GM18907 (cell line): ENCODE results near the gene FAM222B.
"Not testable (repeated sequence)": the region's sequence is repeated elsewhere in the genome, so short reads cannot be mapped to it uniquely, and the experiment has no call there.

Experiments used
- ATAC-seq: cut with Tn5 transposase; IDR thresholded peaks from one replicate; pipeline ENCODE4 v1.9.1; 2021; ENCODE audit warnings: mild to moderate bottlenecking, moderate library complexity; ENCODE audit not compliant: unreplicated experiment

FAM222B gene

DNA sequence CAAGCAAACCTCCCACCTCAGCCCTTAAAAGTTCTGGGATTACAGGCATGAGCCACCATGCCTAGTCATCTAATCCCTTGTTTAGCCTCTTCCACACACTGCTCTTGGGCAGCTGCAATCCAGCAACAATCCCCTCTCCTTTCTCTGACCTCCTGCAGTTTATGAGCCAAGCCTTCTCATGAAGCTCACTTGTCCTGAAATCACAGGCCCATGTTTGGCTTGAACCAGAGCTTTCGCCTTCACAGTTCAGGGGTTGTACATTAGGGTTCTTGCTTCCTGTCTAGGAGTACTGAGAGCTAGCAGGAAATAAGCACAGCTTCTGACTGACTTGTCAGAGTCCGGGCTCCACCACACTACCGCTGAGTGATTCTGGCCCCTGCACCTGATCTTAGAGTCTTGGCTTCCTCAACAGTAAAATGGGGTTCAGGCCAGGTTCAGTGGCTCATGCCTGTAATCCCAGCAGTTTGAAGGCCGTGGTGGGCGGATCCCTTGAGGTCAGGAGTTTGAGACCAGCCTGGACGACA lies 28.5 kb upstream of the FAM222B start:
- ATAC-seq: peak; percentile 91

DNA sequence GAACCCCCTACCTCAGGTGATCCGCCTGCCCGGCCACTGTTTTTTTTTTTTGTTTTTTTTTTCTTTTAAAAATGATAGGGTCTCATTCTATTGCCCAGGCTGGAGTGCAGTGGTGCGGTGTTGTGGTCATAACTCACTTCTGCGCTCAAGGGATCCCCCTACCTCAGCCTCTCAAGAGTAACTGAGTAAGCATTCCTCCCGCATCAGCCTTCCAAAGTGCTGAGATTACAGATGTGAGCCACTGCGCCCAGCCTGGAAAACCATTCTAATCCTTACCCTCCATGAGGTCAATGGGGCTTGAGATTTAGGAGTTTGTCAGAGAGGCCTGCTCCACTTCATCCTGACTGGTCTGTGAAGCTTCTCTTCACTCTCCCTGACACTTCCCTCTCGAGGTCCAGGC lies 24.7 kb upstream of the FAM222B start:
- no peak for ATAC-seq

DNA sequence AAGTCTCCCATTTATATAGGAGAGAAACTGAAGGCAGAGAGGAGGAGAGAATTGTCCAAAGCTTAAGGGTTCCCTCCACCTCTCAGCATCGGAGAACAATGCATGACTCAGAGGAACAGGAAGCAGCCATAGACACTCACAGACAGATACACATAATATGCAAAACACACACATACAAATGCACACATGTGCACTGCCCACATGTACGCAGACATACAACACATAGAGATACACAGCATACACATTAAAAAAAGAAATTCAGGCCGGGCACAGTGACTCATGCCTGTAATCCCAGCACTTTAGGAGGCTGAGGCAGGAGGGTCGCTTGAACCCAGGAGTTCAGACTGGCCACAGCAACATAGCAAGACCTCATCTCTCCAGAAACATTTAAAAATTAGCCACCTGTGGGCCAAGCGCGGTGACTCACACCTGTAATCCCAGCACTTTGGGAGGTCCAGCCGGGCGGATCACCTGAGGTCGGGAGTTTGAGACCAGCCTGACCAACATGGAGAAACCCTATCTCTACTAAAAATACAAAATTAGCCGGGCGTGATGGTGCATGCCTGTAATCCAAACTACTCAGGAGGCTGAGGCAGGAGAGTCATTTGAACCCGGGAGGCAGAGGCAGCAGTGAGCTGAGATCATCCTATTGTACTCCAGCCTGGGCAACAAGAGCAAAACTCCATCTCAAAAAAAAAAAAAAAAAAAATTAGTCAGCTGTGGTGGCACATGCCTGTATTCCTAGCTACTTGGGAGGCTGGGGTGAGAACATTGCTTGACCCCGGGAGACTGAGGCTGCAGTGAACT lies 23.6 kb upstream of the FAM222B start:
- peak; percentile 49 for ATAC-seq

DNA sequence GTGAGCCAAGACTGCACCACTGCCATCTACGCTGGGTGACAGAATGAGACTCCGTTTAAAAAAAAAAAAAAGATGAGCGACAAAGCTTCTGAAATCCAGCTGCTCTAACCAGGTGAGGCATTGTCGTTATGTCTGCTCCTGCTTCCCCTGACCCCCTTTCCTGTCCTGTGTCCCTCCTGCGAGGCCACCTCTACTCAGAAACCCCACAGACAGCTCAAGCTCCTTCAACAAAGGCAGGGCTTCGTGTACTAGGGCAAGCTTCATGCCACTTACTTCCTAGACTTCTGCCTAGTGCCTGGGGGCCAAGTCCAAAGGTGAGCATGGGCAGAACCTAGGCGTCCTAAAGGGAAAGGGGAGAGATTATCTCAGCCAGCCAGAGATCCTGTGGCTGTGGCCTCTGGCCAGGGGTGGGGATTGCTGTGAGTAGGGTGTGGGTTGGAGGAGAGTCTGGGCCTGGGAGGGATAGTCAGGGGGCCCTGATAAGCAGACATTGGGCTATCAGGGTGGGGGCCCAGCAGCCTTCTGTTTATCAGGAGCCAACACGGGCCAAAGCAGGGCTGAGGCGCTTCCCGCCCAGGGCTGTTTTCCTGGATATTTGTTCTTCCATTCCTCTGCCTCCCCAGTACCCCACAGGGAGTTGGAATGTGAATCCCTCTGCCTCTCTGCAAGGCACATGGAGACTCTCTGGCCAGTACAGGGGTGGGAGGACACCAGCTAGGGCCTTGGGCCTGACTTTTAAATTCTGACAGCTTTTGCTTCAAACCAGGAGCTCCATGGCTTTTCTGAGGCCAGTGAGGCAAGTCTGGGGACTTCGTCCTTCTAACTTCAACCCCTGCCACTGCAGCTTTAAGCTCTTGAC lies 22.6 kb upstream of the FAM222B start:
- ATAC-seq: no peak

DNA sequence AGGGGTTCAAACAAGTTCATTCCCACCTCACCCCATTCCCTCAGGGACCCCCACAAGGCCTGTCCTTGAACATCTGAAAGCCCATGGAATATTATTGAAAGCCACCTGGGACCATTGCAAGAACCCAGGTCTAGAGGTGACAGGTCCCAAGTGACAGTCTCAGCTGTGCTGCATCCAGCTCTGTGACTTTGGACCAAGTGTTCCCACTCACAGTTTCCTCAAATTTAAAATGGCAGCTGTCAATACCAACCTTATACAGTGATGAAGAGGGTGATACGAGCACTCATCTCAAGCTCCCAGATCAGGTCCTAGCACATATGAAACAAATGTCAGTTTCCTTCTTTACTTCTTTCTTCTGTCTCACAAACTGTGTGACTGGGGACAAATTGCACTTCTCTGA lies 21.4 kb upstream of the FAM222B start:
- ATAC-seq: no peak

DNA sequence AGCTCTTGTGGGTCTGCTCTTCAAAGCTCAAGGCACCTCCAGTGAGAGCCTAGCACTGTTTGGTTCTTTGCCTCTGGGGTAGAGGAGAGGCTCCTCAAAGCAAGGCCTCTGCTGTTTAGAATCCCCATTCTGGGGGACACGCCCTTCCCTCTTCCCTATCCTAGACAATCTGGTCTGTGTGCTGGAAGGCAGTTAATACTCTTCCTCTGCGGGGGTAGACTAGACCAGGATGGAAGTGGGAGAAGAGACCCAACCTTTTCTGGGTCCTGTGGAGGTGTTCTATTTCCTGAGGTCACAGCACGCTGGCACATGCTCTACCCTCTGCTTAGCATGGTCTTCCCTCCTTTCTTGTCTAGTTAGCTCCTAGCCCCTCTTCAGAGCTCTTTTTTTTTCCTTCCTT lies 20.0 kb upstream of the FAM222B start:
- ATAC-seq: no peak

DNA sequence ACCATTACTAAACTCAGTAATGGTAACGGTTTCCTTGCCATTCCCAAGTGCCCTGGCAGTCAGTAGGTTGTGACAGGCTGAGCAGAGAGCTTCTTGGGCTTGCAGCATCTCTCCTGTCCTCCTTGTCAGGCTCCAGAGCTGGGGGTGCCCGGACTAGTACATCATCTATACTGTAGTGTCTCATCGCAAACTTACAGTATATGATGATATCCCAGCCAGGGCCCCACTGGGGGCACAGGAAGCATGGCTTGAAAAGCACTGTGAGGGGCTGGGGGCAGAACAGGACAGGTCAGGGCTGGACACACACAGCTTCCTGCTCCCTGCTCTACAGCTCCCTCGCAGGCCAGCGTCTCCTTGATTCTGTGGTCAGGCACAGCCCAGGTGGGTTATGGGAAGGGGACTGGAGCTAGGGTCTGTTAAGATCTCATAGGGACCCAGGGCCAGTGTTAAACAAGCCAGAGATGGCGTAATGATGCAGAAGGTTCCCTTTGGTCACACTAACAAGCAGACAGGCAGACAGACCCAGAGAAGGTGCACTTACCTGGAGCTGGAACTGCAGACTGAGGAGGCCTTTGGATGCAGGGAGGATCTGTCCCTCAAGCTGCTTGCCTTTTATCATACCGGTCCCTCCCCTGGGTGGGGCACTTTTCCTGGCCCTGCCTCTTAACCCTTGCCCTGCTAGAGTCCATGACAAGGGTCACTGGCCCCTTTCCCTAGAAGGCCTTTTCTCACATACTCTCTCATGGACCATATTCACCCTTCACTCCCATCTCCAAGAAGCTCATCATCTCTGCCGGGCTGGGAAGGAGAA lies 19.0 kb upstream of the FAM222B start:
- ATAC-seq: no peak

DNA sequence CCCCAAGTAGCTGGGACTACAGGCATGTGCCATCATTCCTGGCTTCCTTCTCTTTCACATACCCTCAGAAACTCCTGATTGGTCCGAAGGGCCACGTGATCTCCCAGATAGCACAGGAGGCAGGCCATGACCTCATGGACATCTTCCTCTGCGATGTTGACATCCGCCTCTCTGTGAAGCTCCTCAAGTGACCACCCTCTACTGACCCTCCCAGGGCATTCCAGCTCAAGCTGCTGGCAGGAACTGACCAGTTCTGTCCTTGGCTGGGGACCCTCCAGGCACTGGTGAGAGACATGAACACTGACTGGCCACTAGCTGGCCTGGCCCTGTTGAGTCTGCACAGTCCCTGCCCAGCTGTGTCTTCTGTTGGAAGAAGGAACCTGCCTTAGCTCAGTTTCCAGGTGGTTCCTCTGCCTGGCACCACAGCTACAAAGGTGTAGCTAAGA lies 17.8 kb upstream of the FAM222B start:
- ATAC-seq: no peak

DNA sequence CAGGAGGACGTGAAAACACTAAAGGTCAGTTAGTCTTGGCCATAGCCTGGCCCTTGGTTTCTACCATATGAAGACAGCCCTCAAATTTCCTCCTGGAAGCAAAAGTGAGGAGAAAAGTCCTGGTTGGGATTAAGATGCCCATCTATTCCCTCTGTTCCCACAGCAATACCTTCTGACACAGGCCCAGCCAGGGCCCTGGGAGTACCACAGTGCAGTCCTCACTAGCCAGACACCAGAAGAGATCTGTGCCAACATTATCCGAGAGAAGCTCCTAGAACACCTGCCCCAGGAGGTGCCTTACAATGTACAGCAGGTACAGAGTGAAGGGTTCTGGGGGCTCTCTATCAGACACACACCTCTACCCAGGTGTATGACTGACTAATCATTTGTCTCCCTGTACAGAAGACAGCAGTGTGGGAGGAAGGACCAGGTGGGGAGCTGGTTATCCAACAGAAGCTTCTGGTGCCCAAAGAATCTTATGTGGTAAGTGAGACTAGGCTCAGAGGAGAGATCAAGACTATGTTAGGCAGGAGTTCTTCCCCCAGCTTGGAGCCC lies 16.3 kb upstream of the FAM222B start:
- ATAC-seq: no peak

DNA sequence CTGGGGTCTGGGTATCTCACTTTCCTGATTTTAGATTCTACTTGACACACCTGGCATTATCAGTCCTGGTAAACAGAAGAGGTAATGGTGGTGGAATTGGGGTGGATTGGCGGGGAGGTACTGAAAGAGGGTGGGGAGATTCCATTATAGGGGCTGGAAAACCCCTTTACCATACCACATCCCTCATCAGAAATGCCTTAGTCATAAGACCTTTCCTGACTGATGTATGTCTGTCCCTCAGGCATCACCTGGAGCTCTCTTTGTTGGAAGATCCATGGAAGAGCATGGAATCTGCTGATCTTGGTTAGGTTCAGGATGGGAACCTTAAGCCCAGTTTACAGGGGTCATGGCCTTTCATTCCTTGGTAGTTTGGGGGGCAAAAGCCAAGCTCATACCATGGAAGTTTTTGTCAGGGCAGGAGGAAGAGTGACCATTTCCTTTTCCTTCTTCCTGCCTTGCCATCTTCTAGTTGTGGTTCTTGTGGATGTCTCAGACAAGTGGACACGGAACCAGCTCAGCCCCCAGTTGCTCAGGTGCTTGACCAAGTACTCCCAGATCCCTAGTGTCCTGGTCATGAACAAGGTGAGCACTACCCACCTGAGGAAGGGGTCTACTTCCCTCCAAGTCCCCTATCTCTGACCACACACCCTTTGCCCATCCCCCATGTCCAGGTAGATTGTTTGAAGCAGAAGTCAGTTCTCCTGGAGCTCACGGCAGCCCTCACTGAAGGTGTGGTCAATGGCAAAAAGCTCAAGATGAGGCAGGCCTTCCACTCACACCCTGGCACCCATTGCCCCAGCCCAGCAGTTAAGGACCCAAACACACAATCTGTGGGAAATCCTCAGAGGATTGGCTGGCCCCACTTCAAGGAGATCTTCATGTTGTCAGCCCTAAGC lies 15.6 kb upstream of the FAM222B start:
- ATAC-seq: no peak

DNA sequence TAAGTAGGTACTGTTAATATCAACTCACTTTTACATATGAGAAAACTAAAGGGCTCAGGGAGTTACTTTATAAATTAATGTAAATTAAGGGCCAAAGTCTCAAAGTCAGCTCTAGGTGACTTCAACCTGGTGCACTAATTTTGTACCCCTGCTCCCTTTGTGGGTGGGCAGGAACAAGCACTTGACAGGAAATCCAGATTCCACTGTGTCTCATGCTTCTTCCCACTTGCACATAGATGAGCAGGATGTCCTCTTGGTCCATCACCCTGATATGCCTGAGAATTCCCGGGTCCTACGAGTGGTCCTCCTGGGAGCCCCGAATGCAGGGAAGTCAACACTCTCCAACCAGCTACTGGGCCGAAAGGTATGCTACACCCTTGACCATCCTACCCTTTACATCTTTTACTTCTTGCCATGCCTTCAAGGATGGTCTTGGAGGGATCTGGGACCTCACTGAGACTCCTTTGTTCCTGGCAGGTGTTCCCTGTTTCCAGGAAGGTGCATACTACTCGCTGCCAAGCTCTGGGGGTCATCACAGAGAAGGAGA lies 13.5 kb upstream of the FAM222B start:
- no peak for ATAC-seq

DNA sequence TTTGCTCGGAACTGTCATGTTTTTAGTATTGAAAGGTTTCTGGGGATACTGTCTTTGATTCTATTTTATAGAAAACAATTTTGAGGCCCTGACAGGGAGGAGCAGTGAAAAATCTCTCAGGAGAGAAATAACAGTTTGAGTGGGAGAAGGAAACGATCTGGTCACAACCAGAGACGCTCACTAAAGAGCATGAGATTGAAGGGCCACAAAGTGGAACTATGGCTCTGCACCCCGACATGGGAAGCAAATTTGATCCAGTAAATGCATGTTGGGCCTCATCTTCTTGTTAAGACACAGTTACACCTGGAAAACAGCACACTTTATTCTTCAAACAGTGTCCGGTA lies 12.7 kb upstream of the FAM222B start:
- no peak for ATAC-seq

DNA sequence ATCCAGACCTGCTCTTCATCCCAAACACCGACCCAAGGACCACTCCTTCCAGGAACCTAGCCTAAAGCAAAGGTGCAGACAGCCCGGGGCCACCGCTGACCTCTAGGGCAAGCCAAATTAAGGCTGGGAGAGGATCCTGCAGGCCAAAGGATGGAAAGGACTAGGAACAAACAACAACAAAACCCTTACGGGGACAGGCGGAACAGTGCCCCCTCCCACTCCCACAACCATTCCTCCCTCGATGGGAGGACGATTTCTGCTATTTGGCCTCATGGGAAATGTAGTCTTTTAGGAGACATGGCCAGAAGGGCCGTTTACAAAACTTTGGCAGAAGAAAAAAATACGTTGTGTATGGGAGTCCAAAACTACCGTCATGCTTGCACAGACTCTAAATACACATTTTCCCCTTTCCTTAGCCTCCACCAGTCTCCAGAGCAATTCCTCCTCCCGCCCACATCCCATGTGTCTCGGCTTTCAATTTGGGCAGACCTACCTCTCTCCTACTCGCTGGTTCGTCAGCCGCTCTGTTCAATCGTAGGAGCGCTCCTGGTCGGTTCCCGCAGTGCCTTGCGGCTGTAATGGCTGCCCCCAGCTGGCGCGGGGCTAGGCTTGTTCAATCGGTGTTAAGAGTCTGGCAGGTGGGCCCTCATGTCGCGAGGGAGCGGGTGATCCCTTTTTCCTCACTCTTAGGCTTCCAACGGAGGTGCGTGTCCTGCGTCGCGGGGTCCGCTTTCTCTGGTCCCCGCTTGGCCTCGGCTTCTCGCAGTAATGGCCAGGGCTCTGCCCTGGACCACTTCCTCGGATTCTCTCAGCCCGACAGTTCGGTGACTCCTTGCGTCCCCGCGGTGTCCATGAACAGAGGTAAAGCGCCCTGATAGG lies 12.1 kb upstream of the FAM222B start, which contains the start of gene ERAL1:
TSS of gene ERAL1 (plus strand) at position 560 of the 879 bp plus-strand sequence. CDS start at position 579, 19 bp downstream.
- peak; percentile 94 for ATAC-seq

DNA sequence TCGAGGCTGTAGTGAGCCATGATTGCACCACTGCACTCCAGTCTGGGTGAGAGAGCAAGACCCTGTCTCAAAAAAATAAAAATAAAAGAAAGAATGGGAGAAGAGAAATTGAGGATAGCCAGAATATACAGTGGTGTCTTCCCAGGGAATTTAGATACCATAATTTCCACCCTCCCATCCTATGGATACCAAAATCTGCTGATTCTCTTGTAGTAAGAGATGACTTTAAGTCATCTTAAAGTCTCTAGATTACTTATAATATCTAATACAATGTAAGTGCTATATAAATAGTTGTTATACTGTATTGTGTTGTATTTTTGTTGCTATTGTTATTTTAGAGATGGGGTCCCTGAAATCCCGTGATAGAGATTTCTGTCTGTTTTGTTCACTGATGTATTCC lies 10.7 kb upstream of the FAM222B start:
- ATAC-seq: no peak

DNA sequence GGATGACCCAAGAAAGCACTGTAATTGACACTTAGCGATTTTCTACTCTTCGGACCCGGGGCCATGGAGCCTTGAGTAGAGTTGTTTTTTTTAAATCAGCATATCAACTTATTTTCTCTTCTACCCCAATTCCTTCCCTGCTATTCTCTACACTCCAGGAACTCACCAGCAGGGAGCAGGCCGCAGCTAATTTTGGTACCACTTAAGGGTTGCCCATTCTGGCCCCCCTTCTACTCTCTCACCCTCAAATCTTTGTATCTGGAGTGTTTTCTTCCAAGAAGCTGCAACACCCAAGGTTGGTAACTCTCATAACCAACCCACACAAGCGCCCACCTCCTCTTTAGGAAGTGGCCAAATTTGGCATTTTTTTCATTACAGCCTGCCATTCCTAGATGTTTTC lies 6.7 kb upstream of the FAM222B start:
- no peak for ATAC-seq

DNA sequence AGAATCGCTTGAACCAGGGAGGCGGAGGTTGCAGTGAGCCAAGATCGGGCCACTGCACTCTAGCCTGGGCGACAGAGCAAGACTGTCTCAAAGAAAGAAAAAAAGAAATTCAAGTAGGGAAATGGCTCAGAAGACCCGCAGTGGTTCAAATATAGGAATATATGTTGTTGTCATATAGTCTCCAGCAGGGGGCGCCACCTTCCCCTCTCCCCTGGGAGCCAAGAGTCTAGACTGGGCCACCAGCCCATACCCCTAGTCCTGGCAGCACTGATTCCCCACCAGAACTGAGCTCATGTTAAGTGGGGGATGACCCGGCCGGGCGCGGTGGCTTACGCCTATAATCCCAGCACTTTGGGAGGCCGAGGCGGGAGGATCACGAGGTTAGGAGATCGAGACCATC lies 6.1 kb upstream of the FAM222B start:
- ATAC-seq: not testable (repeated sequence)

DNA sequence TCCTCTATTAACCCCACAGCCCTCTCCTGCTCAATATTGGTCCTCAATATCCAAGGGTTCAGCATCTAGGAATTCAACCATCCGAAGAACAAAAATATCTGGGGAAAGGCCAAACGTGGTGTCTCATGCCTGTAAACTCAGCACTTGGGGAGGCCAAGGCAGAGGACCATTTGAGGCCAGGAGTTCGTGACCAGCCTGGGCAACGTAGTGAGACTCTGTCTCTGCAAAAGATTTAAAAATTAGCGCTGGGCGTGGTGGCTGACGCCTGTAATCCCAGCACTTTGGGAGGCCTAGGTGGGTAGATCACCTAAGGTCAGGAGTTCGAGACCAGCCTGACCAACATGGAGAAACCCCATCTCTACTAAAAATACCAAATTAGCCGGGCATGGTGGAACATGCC lies 4.1 kb upstream of the FAM222B start:
- not testable (repeated sequence) for ATAC-seq

DNA sequence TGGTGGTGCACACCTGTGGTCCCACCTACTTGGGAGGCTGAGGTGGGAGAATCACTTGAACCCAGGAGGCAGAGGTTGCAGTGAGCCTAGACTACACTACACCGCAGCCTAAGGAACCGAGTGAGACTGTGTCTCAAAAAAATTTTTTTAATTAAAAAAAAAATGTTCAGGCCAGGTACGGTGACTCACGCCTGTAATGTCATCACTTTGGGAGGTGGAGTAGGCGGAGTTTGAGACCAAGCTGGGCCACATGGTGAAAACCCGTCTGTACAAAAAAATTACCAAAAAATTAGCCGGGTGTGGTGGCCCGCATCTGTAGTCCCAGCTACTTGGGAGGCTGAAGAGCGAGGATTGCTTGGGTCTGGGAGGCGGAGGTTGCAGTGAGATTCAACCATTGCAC lies 3.6 kb upstream of the FAM222B start:
- no peak for ATAC-seq

DNA sequence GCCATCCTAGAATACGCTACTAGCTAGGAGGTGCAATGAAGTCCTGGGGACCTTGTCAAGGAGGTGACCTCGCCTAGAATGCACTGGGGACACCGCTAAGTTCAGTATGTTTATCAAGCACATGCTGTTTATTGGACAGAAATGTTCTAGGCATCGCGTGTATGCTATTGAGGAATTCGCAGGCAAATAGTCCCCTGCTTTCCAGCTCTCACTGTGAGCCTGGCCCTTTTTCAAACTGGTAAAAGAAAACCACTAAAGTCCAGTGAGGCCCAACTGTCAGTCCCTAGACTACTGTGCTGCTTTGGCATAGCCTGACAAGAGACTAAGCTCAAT lies 1.2 kb upstream of the FAM222B start:
- no peak for ATAC-seq
